Measurements from ENCODE around the gene EFNA2. TPM values are rescaled to one million over a fixed set of nuclear protein-coding genes. Genes with fewer than 3 reads are reported as not detected.

Gene EFNA2
- total RNA-seq, 2 experiments from 2014 or later: not detected

DNA sequence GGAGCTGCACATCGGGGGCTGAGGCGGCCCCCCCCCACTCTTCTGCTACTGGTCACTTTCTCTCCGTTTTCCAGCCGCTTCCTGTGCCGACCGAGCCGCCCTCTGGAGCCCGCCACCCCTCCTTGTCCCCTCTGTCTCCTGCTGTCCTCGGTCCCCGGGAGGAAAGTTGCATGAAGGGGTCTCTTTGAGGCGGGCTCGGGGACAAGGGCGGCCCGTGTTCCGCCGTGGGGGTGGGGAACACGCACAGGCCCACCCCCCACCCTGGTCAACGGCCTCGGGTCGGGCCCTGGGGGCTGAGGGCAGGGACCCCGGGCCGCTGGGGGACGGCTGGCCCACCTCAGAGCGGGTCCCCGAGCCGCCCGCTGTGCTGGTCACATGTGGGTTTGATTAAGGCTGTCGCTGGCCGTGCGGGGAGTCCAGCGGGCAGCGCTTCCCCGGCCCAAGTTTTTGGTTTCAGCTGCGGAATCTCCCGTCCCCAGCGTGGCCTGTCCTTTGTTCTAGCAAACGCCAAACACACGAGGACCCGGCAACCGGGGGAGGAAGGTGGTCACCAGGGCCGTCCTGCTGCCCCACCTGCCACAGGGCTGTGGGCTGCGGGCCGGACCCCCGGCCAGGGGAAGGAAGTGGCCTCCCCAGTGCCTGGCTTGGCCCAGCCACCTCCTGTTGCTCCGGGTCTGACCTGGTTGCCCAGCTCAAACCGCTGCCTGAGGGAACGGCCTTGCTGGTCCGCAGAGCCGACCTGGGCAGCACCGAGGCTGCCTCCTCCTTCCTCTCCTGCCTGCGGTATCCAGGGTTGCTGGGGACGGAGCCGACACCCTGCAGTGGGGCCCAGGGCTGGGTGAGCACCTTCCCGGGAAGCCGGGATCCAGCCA is 1.9 kb downstream of the EFNA2 start:
- peaks cover 56 to 65% of the 10 kb centered on the region in 2 experiments for H3K27me3 ChIP-seq (ENCODE audit: control insufficient read depth in 1 of 2, insufficient read depth in 2 of 2, low read length in 2 of 2)
- CTCF ChIA-PET: no interaction called here
- DNase-seq: no peak

DNA sequence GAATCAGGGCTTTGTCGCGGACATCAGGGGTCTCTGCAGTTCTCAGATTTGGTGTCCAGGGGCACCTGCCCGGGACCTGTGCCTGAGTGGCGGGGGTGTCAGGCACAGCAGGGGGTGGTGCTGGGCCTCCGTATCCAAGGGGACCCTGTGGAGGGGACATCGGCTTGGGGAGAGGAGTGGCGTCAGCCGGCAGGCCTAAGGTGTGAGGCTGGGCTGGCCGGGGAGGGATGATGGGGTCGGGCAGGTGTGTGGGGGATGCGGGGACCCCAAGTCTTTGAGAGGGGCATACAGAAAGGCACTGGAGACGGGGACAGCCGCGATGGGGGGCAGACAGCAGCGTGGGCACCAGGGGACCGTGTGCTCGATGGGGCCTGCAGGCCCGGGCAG is 2.5 kb downstream of the EFNA2 start:
- TF ChIP-seq, protein P1, sequence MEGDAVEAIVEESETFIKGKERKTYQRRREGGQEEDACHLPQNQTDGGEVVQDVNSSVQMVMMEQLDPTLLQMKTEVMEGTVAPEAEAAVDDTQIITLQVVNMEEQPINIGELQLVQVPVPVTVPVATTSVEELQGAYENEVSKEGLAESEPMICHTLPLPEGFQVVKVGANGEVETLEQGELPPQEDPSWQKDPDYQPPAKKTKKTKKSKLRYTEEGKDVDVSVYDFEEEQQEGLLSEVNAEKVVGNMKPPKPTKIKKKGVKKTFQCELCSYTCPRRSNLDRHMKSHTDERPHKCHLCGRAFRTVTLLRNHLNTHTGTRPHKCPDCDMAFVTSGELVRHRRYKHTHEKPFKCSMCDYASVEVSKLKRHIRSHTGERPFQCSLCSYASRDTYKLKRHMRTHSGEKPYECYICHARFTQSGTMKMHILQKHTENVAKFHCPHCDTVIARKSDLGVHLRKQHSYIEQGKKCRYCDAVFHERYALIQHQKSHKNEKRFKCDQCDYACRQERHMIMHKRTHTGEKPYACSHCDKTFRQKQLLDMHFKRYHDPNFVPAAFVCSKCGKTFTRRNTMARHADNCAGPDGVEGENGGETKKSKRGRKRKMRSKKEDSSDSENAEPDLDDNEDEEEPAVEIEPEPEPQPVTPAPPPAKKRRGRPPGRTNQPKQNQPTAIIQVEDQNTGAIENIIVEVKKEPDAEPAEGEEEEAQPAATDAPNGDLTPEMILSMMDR (IDR thresholded peaks at IDR 0.05): no peak
- no peaks in the 10 kb centered on the region for H3K36me3 ChIP-seq (ENCODE audit: insufficient read depth, low read length)
- ATAC-seq (ENCODE audit: poor library complexity): no peak
- ChIA-PET POLR2A (no interaction called here), CTCF (no interaction called here)
- H3K4me3 ChIP-seq (ENCODE audit: low read length): no peak overlapping the region
- Mint-ChIP-seq H3K27me3 (peaks cover 37% of the 10 kb centered on the region), H3K4me3 (no peak overlapping the region), H3K27ac (no peak overlapping the region), H3K36me3 (ENCODE audit: low read depth) (no peaks in the 10 kb centered on the region), H3K9me3 (no peaks in the 10 kb centered on the region), H3K4me1 (ENCODE audit: low read depth) (peaks cover 4% of the 10 kb centered on the region)
- H3K9me3 ChIP-seq (ENCODE audit: control insufficient read depth in 1 of 2, insufficient read depth in 1 of 2, low read length in 2 of 2): peaks cover 0 to 62% of the 10 kb centered on the region in 2 experiments
- DNase-seq: no peak
- H3K27ac ChIP-seq (ENCODE audit: low read depth in 1 of 2, low read length in 2 of 2): no peak overlapping the region
- H3K4me1 ChIP-seq (ENCODE audit: insufficient read depth, low read length): peaks cover 14% of the 10 kb centered on the region
- H3K27me3 ChIP-seq (ENCODE audit: control insufficient read depth in 1 of 2, insufficient read depth in 2 of 2, low read length in 2 of 2): peaks cover 56 to 65% of the 10 kb centered on the region in 2 experiments
- intact Hi-C loops (cut with DNase I, micrococcal nuclease): no loop called here

More for the DNA sequence above, 1.9 kb downstream of the EFNA2 start:
- Histone ChIP-seq H3K4me1 (ENCODE audit: insufficient read depth, low read length) (peaks cover 14% of the 10 kb centered on the region), H3K27ac (ENCODE audit: low read depth in 1 of 2, low read length in 2 of 2) (no peak overlapping the region), H3K4me3 (ENCODE audit: low read length) (no peak overlapping the region), H3K36me3 (ENCODE audit: insufficient read depth, low read length) (no peaks in the 10 kb centered on the region), H3K9me3 (ENCODE audit: control insufficient read depth in 1 of 2, insufficient read depth in 1 of 2, low read length in 2 of 2) (peaks cover 0 to 55% of the 10 kb centered on the region in 2 experiments)
- POLR2A ChIA-PET: no interaction called here
- intact Hi-C loops (cut with DNase I, micrococcal nuclease): no loop called here
- TF ChIP-seq, protein P1 (IDR thresholded peaks at IDR 0.05): no peak
- Mint-ChIP-seq H3K9me3 (no peaks in the 10 kb centered on the region), H3K4me3 (no peak overlapping the region), H3K27ac (no peak overlapping the region), H3K27me3 (peaks cover 35% of the 10 kb centered on the region), H3K4me1 (ENCODE audit: low read depth) (peaks cover 4% of the 10 kb centered on the region), H3K36me3 (ENCODE audit: low read depth) (no peaks in the 10 kb centered on the region)
- no peak for ATAC-seq (ENCODE audit: poor library complexity)

DNA sequence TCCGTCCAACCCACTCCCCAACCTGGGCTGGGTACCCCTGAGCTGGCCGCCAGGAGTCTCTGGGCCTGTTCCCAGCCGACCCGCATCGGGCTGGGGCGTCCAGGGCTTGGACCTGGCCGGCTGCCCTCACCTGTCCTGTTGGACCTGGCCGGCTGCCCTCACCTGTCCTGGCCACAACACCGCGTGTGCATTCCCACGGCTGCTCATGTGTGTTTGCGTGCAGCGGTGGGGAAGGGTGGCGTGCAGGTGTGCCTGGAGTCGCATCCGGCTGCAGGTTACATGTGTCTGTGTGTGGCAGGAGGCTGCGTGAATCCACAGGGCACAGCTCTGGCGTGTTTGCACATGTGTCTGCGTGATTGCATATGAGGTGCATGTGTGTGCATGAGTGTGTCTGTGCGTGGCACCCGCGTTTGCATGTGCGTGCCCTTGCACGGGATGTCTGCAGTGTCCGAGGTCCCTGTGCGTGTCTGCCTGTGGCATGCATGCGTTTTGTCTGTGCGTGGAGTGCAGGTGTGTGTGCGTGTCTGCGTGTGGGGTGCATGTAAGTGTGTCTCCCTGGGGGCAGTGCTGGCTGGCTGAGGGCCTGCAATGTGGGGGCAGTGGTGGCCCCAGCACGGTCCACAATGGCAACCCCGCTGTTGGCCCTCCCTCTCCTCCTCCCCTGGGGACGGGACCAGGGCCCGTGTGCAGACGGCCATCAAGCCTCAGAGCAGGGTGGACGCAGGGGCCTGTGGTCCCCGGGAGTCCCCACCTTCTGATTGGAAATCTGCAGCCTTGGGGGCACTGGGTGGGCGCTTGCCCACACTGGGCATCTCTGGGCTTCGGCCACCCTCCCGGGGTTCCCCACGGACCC is 3.4 kb downstream of the EFNA2 start:
- Mint-ChIP-seq H3K4me1 (ENCODE audit: low read depth) (peaks cover 4% of the 10 kb centered on the region), H3K27me3 (peaks cover 36% of the 10 kb centered on the region), H3K36me3 (ENCODE audit: low read depth) (no peaks in the 10 kb centered on the region), H3K27ac (no peak overlapping the region), H3K4me3 (no peak overlapping the region), H3K9me3 (no peaks in the 10 kb centered on the region)
- CTCF ChIA-PET: no interaction called here
- POLR2A ChIA-PET: no interaction called here
- Histone ChIP-seq H3K36me3 (ENCODE audit: insufficient read depth, low read length) (no peaks in the 10 kb centered on the region), H3K4me1 (ENCODE audit: insufficient read depth, low read length) (peaks cover 14% of the 10 kb centered on the region), H3K9me3 (ENCODE audit: control insufficient read depth in 1 of 2, insufficient read depth in 1 of 2, low read length in 2 of 2) (peaks cover 0 to 70% of the 10 kb centered on the region in 2 experiments), H3K27me3 (ENCODE audit: control insufficient read depth in 1 of 2, insufficient read depth in 2 of 2, low read length in 2 of 2) (peaks cover 61 to 70% of the 10 kb centered on the region in 2 experiments), H3K4me3 (ENCODE audit: low read length) (no peak overlapping the region), H3K27ac (ENCODE audit: low read depth in 1 of 2, low read length in 2 of 2) (no peak overlapping the region)
- TF ChIP-seq, protein P1 (IDR thresholded peaks at IDR 0.05): no peak
- DNase-seq (no peak), ATAC-seq (ENCODE audit: poor library complexity) (no peak)
- intact Hi-C loops (cut with DNase I, micrococcal nuclease): no loop called here
